H9 (cell line): ENCODE data around the gene NPB. TPM values are rescaled to one million over a fixed set of nuclear protein-coding genes. Genes with fewer than 3 reads are reported as not detected.
A peak's percentile ranks its signal among the peaks of the same experiment; 100 is the strongest.

Source experiments
- DNase-seq: peaks from one replicate; pipeline ENCODE4 v3.0.0-alpha.2; 2017
- H2AFZ ChIP-seq: one replicate; pipeline ENCODE4 v1.6.1; 2013; ENCODE audit warnings: mild to moderate bottlenecking, low read length, control low read depth, moderate library complexity
- H2AK5ac ChIP-seq: 2 replicates; pipeline ENCODE4 v1.6.1; 2013; ENCODE audit warnings: low read length, control low read depth, mixed read lengths; ENCODE audit not compliant: insufficient read length
- H2BK120ac ChIP-seq: one replicate; pipeline ENCODE4 v1.6.1; 2013; ENCODE audit warnings: low read depth, mild to moderate bottlenecking, low read length, control low read depth, inconsistent platforms; ENCODE audit not compliant: poor library complexity, severe bottlenecking
- H2BK12ac ChIP-seq: 2 replicates; pipeline ENCODE4 v1.6.1; 2013; ENCODE audit warnings: low read length, control low read depth, mixed read lengths, low read depth; ENCODE audit not compliant: insufficient read length
- H2BK15ac ChIP-seq: 2 replicates; pipeline ENCODE4 v1.6.1; 2013; ENCODE audit warnings: low read depth, low read length, control low read depth
- H2BK20ac ChIP-seq: one replicate; pipeline ENCODE4 v1.6.1; 2013; ENCODE audit warnings: low read depth, mild to moderate bottlenecking, low read length, control low read depth, inconsistent platforms; ENCODE audit not compliant: poor library complexity, severe bottlenecking
- H2BK5ac ChIP-seq: 2 replicates; pipeline ENCODE4 v1.6.1; 2013; ENCODE audit warnings: low read length, control low read depth, mixed read lengths; ENCODE audit not compliant: insufficient read length
- H3K14ac ChIP-seq: 2 replicates; pipeline ENCODE4 v1.6.1; 2013; ENCODE audit warnings: low read length, control low read depth; ENCODE audit not compliant: insufficient read depth
- H3K18ac ChIP-seq: 2 replicates; pipeline ENCODE4 v1.6.1; 2013; ENCODE audit warnings: low read depth, mild to moderate bottlenecking, mixed read lengths, low read length, control low read depth; ENCODE audit not compliant: insufficient read length
- H3K23ac ChIP-seq: 2 replicates; pipeline ENCODE4 v1.6.1; 2013; ENCODE audit warnings: low read length, control low read depth, mixed read lengths, low read depth; ENCODE audit not compliant: insufficient read length
- H3K23me2 ChIP-seq: 2 replicates; pipeline ENCODE4 v1.6.1; 2013; ENCODE audit warnings: low read depth, mild to moderate bottlenecking, mixed read lengths, low read length, control low read depth; ENCODE audit not compliant: insufficient read length, poor library complexity, severe bottlenecking
- H3K27ac ChIP-seq: 2 replicates; pipeline ENCODE4 v1.5.1; 2013; ENCODE audit warnings: low read length, control low read depth, mixed read lengths, low read depth; ENCODE audit not compliant: insufficient read length
- H3K27me3 ChIP-seq: 2 replicates; pipeline ENCODE4 v1.6.1; 2013; ENCODE audit warnings: low read length, control low read depth, inconsistent platforms; ENCODE audit not compliant: insufficient read depth
- H3K4ac ChIP-seq: 2 replicates; pipeline ENCODE4 v1.6.1; 2013; ENCODE audit warnings: low read depth, mild to moderate bottlenecking, control low read depth, inconsistent platforms, low read length, moderate library complexity
- H3K4me1 ChIP-seq: 2 replicates; pipeline ENCODE4 v1.6.1; 2013; ENCODE audit warnings: low read length, control low read depth, inconsistent platforms; ENCODE audit not compliant: insufficient read depth
- H3K4me2 ChIP-seq: 2 replicates; pipeline ENCODE4 v1.6.1; 2013; ENCODE audit warnings: low read length, control low read depth, mixed read lengths; ENCODE audit not compliant: insufficient read length, insufficient read depth
- H3K56ac ChIP-seq: 2 replicates; pipeline ENCODE4 v1.6.1; 2013; ENCODE audit warnings: low read depth, mild to moderate bottlenecking, mixed read lengths, low read length, control low read depth; ENCODE audit not compliant: insufficient read length
- H3K79me1 ChIP-seq: 2 replicates; pipeline ENCODE4 v1.6.1; 2013; ENCODE audit warnings: low read depth, mild to moderate bottlenecking, moderate library complexity, low read length, control low read depth, inconsistent platforms; ENCODE audit not compliant: insufficient read depth, poor library complexity, severe bottlenecking
- H3K79me2 ChIP-seq: 2 replicates; pipeline ENCODE4 v1.6.1; 2013; ENCODE audit warnings: low read length, control low read depth, inconsistent platforms; ENCODE audit not compliant: insufficient read depth
- H3K9ac ChIP-seq: 2 replicates; pipeline ENCODE4 v1.6.1; 2013; ENCODE audit warnings: low read length, control low read depth, mixed read lengths; ENCODE audit not compliant: insufficient read length; ENCODE audit errors: extremely low read depth
- H3K9me3 ChIP-seq: one replicate; pipeline ENCODE4 v1.6.1; 2013; ENCODE audit warnings: low read depth, low read length, inconsistent platforms; ENCODE audit not compliant: control insufficient read depth
- H3T11ph ChIP-seq: one replicate; pipeline ENCODE4 v1.6.1; 2013; ENCODE audit warnings: mild to moderate bottlenecking, low read length, control low read depth, inconsistent platforms
- H4K20me1 ChIP-seq: one replicate; pipeline ENCODE4 v1.6.1; 2013; ENCODE audit not compliant: control insufficient read depth, insufficient read length, insufficient read depth
- H4K5ac ChIP-seq: 2 replicates; pipeline ENCODE4 v1.6.1; 2013; ENCODE audit warnings: low read depth, mild to moderate bottlenecking, mixed read lengths, low read length, control low read depth; ENCODE audit not compliant: insufficient read length
- H4K8ac ChIP-seq: replicated peaks from 2 replicates; pipeline ENCODE4 v1.6.1; 2013; ENCODE audit warnings: low read length, control low read depth, mixed read lengths, low read depth; ENCODE audit not compliant: insufficient read length
- H4K91ac ChIP-seq: 2 replicates; pipeline ENCODE4 v1.6.1; 2013; ENCODE audit warnings: low read depth, mild to moderate bottlenecking, moderate library complexity, mixed read lengths, low read length, control low read depth; ENCODE audit not compliant: insufficient read length
- H3K27ac Mint-ChIP-seq, 3 experiments: 2 replicates in 2 of 3; 3 replicates in 1 of 3; pipeline ENCODE4 v1.8.0; 2020 to 2021; ENCODE audit warnings: mixed read lengths in 3 of 3, mild to moderate bottlenecking in 1 of 3, moderate library complexity in 1 of 3
- H3K27me3 Mint-ChIP-seq: 2 replicates; pipeline ENCODE4 v1.8.0; 2021; ENCODE audit warnings: low read depth, mild to moderate bottlenecking, moderate library complexity, mixed read lengths
- H3K36me3 Mint-ChIP-seq, 3 experiments: 2 replicates in 2 of 3; 3 replicates in 1 of 3; pipeline ENCODE4 v1.8.0; 2020 to 2021; ENCODE audit warnings: low read depth in 3 of 3, mixed read lengths in 3 of 3; ENCODE audit not compliant: insufficient read depth in 1 of 3
- H3K4me1 Mint-ChIP-seq, 2 experiments: 2 replicates each; pipeline ENCODE4 v1.8.0; 2020; ENCODE audit warnings: mixed read lengths in 2 of 2
- H3K4me3 Mint-ChIP-seq, 2 experiments: 2 replicates in 1 of 2; 3 replicates in 1 of 2; pipeline ENCODE4 v1.8.0; 2020 to 2021; ENCODE audit warnings: mild to moderate bottlenecking in 2 of 2, mixed read lengths in 2 of 2, moderate library complexity in 1 of 2
- H3K9me3 Mint-ChIP-seq, 2 experiments: 2 replicates in 1 of 2; 3 replicates in 1 of 2; pipeline ENCODE4 v1.8.0; 2020; ENCODE audit warnings: mild to moderate bottlenecking in 2 of 2, mixed read lengths in 2 of 2, moderate library complexity in 1 of 2
- CTCF ChIP-seq: fragments of 200-600 bp; sonication (generic); conservative IDR thresholded peaks from 3 replicates; pipeline ENCODE4 v1.8.0; 2021; ENCODE audit warnings: antibody characterized with exemption, mild to moderate bottlenecking
- WGBS: extraction: QIAGEN DNeasy Blood & Tissue Kit; methylation state at CpG from one replicate; pipeline ENCODE4 v1.1.7; 2013; ENCODE audit warnings: missing lambda C conversion rate, low lambda C conversion rate, mixed read lengths; ENCODE audit not compliant: insufficient read length; ENCODE audit errors: extremely low coverage; 5-methylcytosine and 5-hydroxymethylcytosine counted together
- long read RNA-seq: library from polyadenylated mRNA; unstranded; transcript quantifications from one replicate; pipeline ENCODE4 v2.0.0, GENCODE V29; 2020
- total RNA-seq: library from RNA; stranded (reverse); gene quantifications from 2 replicates; pipeline ENCODE4 v1.2.1, GENCODE V29; 2021

Gene NPB
- total RNA-seq = 2.1 and 2.4 TPM in 2 replicates
- long read RNA-seq, partial matches to known transcripts = 0 of 2 reads
- long read RNA-seq, other reads (novel, unspliced or antisense) = 0 of 2 reads

GRCh38 chr17:81902023-81902652 is at the start of gene NPB:
NPB (plus strand) TSS chr17:81902238; CDS start chr17:81902278, 40 bp downstream.
- no peak within 1 kb of the TSS for H3K27ac ChIP-seq
- no peak within 1 kb of the TSS for H3K23ac ChIP-seq
- no peak within 1 kb of the TSS for H3K18ac ChIP-seq
- H3K9me3 Mint-ChIP-seq = no peaks in the 10 kb centered on the region
- H3K79me2 ChIP-seq = no peaks in the 10 kb centered on the region
- no peaks in the 10 kb centered on the region; the same call in 1 of the 2 replicates for H3K27me3 ChIP-seq
- H3K9me3 ChIP-seq = no peaks in the 10 kb centered on the region
- no peak within 1 kb of the TSS for H3T11ph ChIP-seq
- H4K20me1 ChIP-seq = no peaks in the 10 kb centered on the region
- no peak for TF ChIP-seq CTCF
- no peak within 1 kb of the TSS for H3K4ac ChIP-seq
- H3K4me1 ChIP-seq = no peaks in the 10 kb centered on the region
- H3K9ac ChIP-seq = no peak within 1 kb of the TSS
- H2BK120ac ChIP-seq = no peak within 1 kb of the TSS
- H2BK20ac ChIP-seq = no peak within 1 kb of the TSS
- H3K4me1 Mint-ChIP-seq = peaks cover 0 to 3% of the 10 kb centered on the region in 2 experiments; a peak in 2 of 4 replicates
- H2BK15ac ChIP-seq = no peak within 1 kb of the TSS
- no peak within 1 kb of the TSS for H2BK5ac ChIP-seq
- no peak within 1 kb of the TSS for H2BK12ac ChIP-seq
- no peak within 1 kb of the TSS for H4K91ac ChIP-seq
- H3K27ac Mint-ChIP-seq = no peak within 1 kb of the TSS
- H3K14ac ChIP-seq = peak within 1 kb of the TSS; percentile 51
- no peak within 1 kb of the TSS for H4K5ac ChIP-seq
- H3K56ac ChIP-seq = no peak within 1 kb of the TSS
- no peaks in the 10 kb centered on the region for H3K79me1 ChIP-seq
- no peak within 1 kb of the TSS for H2AK5ac ChIP-seq
- no peak within 1 kb of the TSS for H2AFZ ChIP-seq
- peaks cover 8 to 33% (median 18%) of the 10 kb centered on the region in 3 experiments; a peak in 6 of 7 replicates for H3K36me3 Mint-ChIP-seq
- DNase-seq = no peak
- no peak within 1 kb of the TSS for H4K8ac ChIP-seq
- peaks cover 11% of the 10 kb centered on the region for H3K23me2 ChIP-seq
- H3K4me3 Mint-ChIP-seq = peak within 1 kb of the TSS; percentile 27 to 60; a peak in 3 of 5 replicates
- no CpG with 5 or more reads among the region's 79 CpGs for WGBS
- H3K4me2 ChIP-seq = peak within 1 kb of the TSS; percentile 31
- peaks cover 11% of the 10 kb centered on the region for H3K27me3 Mint-ChIP-seq
